Endothelial cell of umbilical vein (primary cell): ENCODE data around the gene SYNGR3. TPM values are rescaled to one million over a fixed set of nuclear protein-coding genes. Genes with fewer than 3 reads are reported as not detected.

Source experiments
- BruUV-seq: library from RNA; stranded (reverse); fragments of 400-500 nt; replicated peaks from 2 replicates; lab custom pipeline; 2021; lab: Mats Ljungman, UMichigan
- CTCF ChIA-PET: fragments of 300-600, 350-600 bp; sonication (Branson Sonifier 250); formaldehyde crosslinking; loops from one replicate; lab custom pipeline; 2021; ENCODE audit warnings: antibody characterized with exemption, inconsistent platforms; lab: Charles Lee
- POLR2A ChIA-PET: fragments of 300-600, 350-600 bp; sonication (Branson Sonifier 250); formaldehyde crosslinking; loops from one replicate; lab custom pipeline; 2021; ENCODE audit warnings: antibody characterized with exemption, inconsistent platforms; lab: Charles Lee
- DNase-seq: peaks from one replicate; pipeline ENCODE4 v3.0.0-alpha.2; 2011; ENCODE audit warnings: low read depth, low spot score
- FAIRE-seq: peaks from 2 replicates; lab custom pipeline; 2011; peaks lifted over from hg19 to GRCh38; lab: Jason Lieb, UNC
- H2AFZ ChIP-seq: 2 replicates; pipeline ENCODE4 v1.6.0; 2012; ENCODE audit warnings: low read depth, low read length, control low read depth, inconsistent platforms
- H3K27ac ChIP-seq: 2 replicates; pipeline ENCODE4 v1.5.1; 2011; ENCODE audit warnings: low read depth, mild to moderate bottlenecking, control low read depth, low read length, moderate library complexity; ENCODE audit not compliant: insufficient read depth
- H3K27me3 ChIP-seq, 2 experiments: 2 replicates each; pipeline versions ENCODE4 v1.6.0 to v1.6.1; 2011; ENCODE audit warnings: low read length in 2 of 2, mixed read lengths in 1 of 2; ENCODE audit not compliant: control insufficient read depth in 2 of 2, insufficient read depth in 2 of 2
- H3K36me3 ChIP-seq, 2 experiments: 2 replicates in 1 of 2; 3 replicates in 1 of 2; pipeline ENCODE4 v1.5.1; 2011; ENCODE audit warnings: low read length in 2 of 2, mild to moderate bottlenecking in 1 of 2, moderate library complexity in 1 of 2; ENCODE audit not compliant: control insufficient read depth in 2 of 2, insufficient read depth in 2 of 2; ENCODE audit errors: extremely low read depth in 1 of 2
- H3K4me1 ChIP-seq: 3 replicates; pipeline ENCODE4 v1.5.1; 2011; ENCODE audit warnings: mild to moderate bottlenecking, low read length; ENCODE audit not compliant: control insufficient read depth, insufficient read depth; ENCODE audit errors: extremely low read depth
- H3K4me2 ChIP-seq: 2 replicates; pipeline ENCODE4 v1.6.1; 2011; ENCODE audit warnings: low read length, control low read depth, mixed read lengths; ENCODE audit not compliant: insufficient read depth
- H3K4me3 ChIP-seq, 3 experiments: fragments of 200-600 bp in 1 of 3; sonication (generic), shearing (Covaris generic) in 1 of 3; replicated peaks in 1 of 3; 2 replicates each; pipeline ENCODE4 v1.5.1; 2011 to 2016; ENCODE audit warnings: control low read depth in 3 of 3, low read length in 3 of 3, mild to moderate bottlenecking in 2 of 3, inconsistent platforms in 1 of 3, low read depth in 1 of 3, moderate library complexity in 1 of 3; ENCODE audit not compliant: insufficient read depth in 1 of 3
- H3K79me2 ChIP-seq: 2 replicates; pipeline ENCODE4 v1.6.0; 2012; ENCODE audit warnings: low read length, inconsistent platforms; ENCODE audit not compliant: control insufficient read depth, insufficient read depth
- H3K9ac ChIP-seq: replicated peaks from 2 replicates; pipeline ENCODE3; 2011; ENCODE audit warnings: low read length, control low read depth; ENCODE audit not compliant: insufficient read depth; ENCODE audit errors: extremely low read depth
- H3K9me1 ChIP-seq: replicated peaks from 3 replicates; pipeline ENCODE4 v1.6.0; 2011; ENCODE audit warnings: mild to moderate bottlenecking, low read length; ENCODE audit not compliant: control insufficient read depth, insufficient read depth; ENCODE audit errors: extremely low read depth
- H3K9me3 ChIP-seq: replicated peaks from 2 replicates; pipeline ENCODE4 v1.5.1; 2012; ENCODE audit warnings: low read length, inconsistent platforms; ENCODE audit not compliant: control insufficient read depth, insufficient read depth
- H4K20me1 ChIP-seq: replicated peaks from 2 replicates; pipeline ENCODE3; 2011; ENCODE audit warnings: mild to moderate bottlenecking, low read length; ENCODE audit not compliant: control insufficient read depth, insufficient read depth; ENCODE audit errors: extremely low read depth
- EZH2 ChIP-seq: IDR thresholded peaks from 2 replicates; pipeline ENCODE4 v1.6.1; 2012; ENCODE audit warnings: borderline replicate concordance, low read depth, mild to moderate bottlenecking, moderate library complexity, low read length, inconsistent platforms; ENCODE audit not compliant: severe bottlenecking
- FOS ChIP-seq: IDR thresholded peaks from 2 replicates; pipeline ENCODE4 v1.6.1; 2011; ENCODE audit warnings: mild to moderate bottlenecking, low read length, moderate library complexity, borderline replicate concordance; ENCODE audit not compliant: insufficient read depth
- GATA2 ChIP-seq: IDR thresholded peaks from 2 replicates; pipeline ENCODE4 v1.7.0; 2011; ENCODE audit warnings: low read depth, mild to moderate bottlenecking, moderate library complexity, mixed read lengths, low read length; ENCODE audit not compliant: insufficient read length, insufficient read depth
- JUN ChIP-seq: IDR thresholded peaks from 2 replicates; pipeline ENCODE4 v1.6.1; 2011; ENCODE audit warnings: borderline replicate concordance, low read depth; ENCODE audit not compliant: insufficient read length, insufficient read depth
- MYC ChIP-seq: IDR thresholded peaks from one replicate; pipeline ENCODE4 v1.6.1; 2011; ENCODE audit warnings: mild to moderate bottlenecking, low read depth, low read length
- POLR2A ChIP-seq: IDR thresholded peaks from 2 replicates; pipeline ENCODE4 v1.6.1; 2012; ENCODE audit warnings: low read depth, mild to moderate bottlenecking, control low read depth, low read length
- POLR2AphosphoS5 ChIP-seq: IDR thresholded peaks from 2 replicates; pipeline ENCODE4 v1.6.1; 2012; ENCODE audit warnings: low read depth, mild to moderate bottlenecking, control low read depth, low read length, moderate library complexity; ENCODE audit not compliant: insufficient read depth
- dilution Hi-C: fragments of 300-500 bp; cut with MboI; formaldehyde crosslinking; loops from one replicate; pipeline ENCODE4 v1.15.0; 2019; ENCODE audit warnings: low sequenced_read_pairs; ENCODE audit not compliant: extremely low pct_ligation_motif_present
- intact Hi-C: fragments of 100-400 bp; cut with micrococcal nuclease; formaldehyde crosslinking; loops from one replicate; pipeline ENCODE4 v1.10.0; 2022
- polyA plus RNA-seq, 4 experiments: library from polyadenylated mRNA; depleted of rRNA in 3 of 4; stranded (reverse) in 3 of 4; unstranded in 1 of 4; fragments of >200 nt; gene quantifications; 2 replicates each; pipeline versions ENCODE4 v1.2.1 to v1.2.3, GENCODE V29; 2011 to 2012; ENCODE audit warnings: missing spikeins in 1 of 4
- total RNA-seq: library from RNA; stranded (reverse); gene quantifications from 2 replicates; pipeline ENCODE4 v1.2.3, GENCODE V29; 2021
- TF ChIP-seq, protein P1 (sequence below), 2 donors: IDR thresholded peaks; 1 replicate in 1 of 2; 2 replicates in 1 of 2; pipeline ENCODE4 v1.5.1; 2011; ENCODE audit warnings: low read length in 2 of 2, mild to moderate bottlenecking in 2 of 2, moderate library complexity in 2 of 2, control low read depth in 1 of 2, inconsistent platforms in 1 of 2, low read depth in 1 of 2; ENCODE audit not compliant: insufficient read depth in 1 of 2; ENCODE audit errors: extremely low read depth in 1 of 2
- TF ChIP-seq, protein P2 (sequence below): IDR thresholded peaks from 2 replicates; pipeline ENCODE4 v1.6.1; 2011; ENCODE audit not compliant: insufficient read depth, insufficient read length

Gene SYNGR3
- total and polyA plus RNA-seq, 2 donors (not counting 3 experiments of a cell fraction or from before 2014, with no cell fraction given): 0.95 to 1.4 TPM

DNA sequence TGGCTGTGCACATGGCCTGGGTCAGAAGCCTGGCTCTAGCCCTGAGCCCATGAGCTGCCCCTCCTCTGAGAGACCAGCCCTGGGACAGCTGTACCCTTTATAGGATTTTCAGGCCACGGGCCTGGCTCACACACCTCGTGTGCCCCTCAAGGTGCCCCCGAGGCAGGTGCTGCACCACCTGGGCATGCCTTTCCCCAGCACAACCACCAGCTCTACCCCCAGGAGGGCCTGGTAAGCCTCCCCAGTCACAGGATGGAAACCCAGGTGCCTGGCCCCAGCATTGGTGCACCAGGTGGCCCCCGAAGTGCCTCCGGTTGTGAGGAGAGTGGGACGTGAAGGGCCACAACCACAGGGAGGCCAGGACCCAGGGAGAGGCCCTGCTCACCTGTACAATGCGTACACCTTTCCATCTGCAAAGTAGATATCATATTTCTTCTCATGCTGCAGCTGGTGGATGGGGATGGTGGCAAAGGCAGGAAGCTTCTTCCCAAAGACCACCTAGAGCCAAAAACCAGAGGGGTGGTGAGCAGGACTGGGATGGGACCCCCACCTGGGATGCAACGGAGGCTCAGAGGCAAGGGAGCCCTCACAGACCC, 13.6 kb downstream of the SYNGR3 start:
- Histone ChIP-seq H4K20me1 (no peaks in the 10 kb centered on the region), H3K27ac (no peak overlapping the region), H3K4me2 (no peak overlapping the region), H3K9ac (no peak overlapping the region), H3K79me2 (peaks cover 57% of the 10 kb centered on the region), H3K4me3 (no peak overlapping the region), H3K36me3 (peaks cover 0 to 45% of the 10 kb centered on the region in 2 experiments), H3K4me1 (peaks cover 38% of the 10 kb centered on the region), H3K9me1 (no peaks in the 10 kb centered on the region), H2AFZ (no peak overlapping the region), H3K9me3 (no peaks in the 10 kb centered on the region), H3K27me3 (no peaks in the 10 kb centered on the region)
- TF ChIP-seq, protein P1, sequence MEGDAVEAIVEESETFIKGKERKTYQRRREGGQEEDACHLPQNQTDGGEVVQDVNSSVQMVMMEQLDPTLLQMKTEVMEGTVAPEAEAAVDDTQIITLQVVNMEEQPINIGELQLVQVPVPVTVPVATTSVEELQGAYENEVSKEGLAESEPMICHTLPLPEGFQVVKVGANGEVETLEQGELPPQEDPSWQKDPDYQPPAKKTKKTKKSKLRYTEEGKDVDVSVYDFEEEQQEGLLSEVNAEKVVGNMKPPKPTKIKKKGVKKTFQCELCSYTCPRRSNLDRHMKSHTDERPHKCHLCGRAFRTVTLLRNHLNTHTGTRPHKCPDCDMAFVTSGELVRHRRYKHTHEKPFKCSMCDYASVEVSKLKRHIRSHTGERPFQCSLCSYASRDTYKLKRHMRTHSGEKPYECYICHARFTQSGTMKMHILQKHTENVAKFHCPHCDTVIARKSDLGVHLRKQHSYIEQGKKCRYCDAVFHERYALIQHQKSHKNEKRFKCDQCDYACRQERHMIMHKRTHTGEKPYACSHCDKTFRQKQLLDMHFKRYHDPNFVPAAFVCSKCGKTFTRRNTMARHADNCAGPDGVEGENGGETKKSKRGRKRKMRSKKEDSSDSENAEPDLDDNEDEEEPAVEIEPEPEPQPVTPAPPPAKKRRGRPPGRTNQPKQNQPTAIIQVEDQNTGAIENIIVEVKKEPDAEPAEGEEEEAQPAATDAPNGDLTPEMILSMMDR (IDR thresholded peaks at IDR 0.05; ENCODE audit: extremely low read depth in 1 of 2, insufficient read depth in 1 of 2, low read depth in 1 of 2, low read length in 2 of 2): no peak
- TF ChIP-seq FOS (no peak), POLR2AphosphoS5 (no peak), JUN (no peak), POLR2A (no peak), EZH2 (no peak), MYC (no peak), GATA2 (no peak)
- TF ChIP-seq, protein P2, sequence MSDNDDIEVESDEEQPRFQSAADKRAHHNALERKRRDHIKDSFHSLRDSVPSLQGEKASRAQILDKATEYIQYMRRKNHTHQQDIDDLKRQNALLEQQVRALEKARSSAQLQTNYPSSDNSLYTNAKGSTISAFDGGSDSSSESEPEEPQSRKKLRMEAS: no peak
- intact Hi-C loops (no loop called here), dilution Hi-C loops (no loop called here)
- DNase-seq: no peak
- ChIA-PET POLR2A (interaction anchor here (1.9 kb wide), 1 partner anchor 152 kb away, joined by 21 read pairs; the partner anchor contains the start of gene TRAF7), CTCF (interaction anchor here (0.7 to 4.0 kb wide), 17 partner anchors 11 to 248 kb away, joined by 3 to 85 read pairs (median 5); partner anchors contain the start of genes ECI1, GFER, NTHL1 and TRAF7)
- no TSS peak for BruUV-seq
- FAIRE-seq: no peak
